ENCODE measurements around the gene UBR2.
"Not testable (repeated sequence)": the region's sequence is repeated elsewhere in the genome, so short reads cannot be mapped to it uniquely, and the experiment has no call there.

DNA sequence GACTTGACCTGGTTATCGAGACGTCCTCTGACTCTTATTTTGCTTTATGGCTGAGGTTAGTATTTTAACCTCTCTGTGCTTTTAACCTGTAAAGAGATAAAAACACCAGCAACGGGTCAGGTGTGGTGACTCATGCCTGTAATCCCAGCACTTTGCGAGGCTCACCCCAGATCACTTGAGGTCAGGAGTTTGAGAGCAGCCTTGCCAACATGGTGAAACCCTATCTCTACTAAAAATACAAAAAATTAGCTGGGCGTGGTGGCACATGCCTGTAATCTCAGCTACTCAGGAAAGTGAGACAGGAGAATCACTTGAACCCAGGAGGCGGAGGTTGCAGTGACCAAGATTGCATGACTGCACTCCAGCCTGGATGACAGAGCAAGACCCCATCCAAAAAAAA is 110.5 kb downstream of the UBR2 start:
- TF ChIP-seq RAD21 (IDR thresholded peaks at IDR 0.05; ENCODE audit: low read length); RCOR1 (IDR thresholded peaks at IDR 0.05; ENCODE audit: insufficient replicate concordance, low read length); POLR2A (IDR thresholded peaks at IDR 0.05; ENCODE audit: low read depth, low read length); MXI1 (IDR thresholded peaks at IDR 0.05; ENCODE audit: borderline replicate concordance, low read depth, low read length); RFX5 (IDR thresholded peaks at IDR 0.05; ENCODE audit: low read depth, low read length); CEBPB (IDR thresholded peaks at IDR 0.05; ENCODE audit: low read depth, low read length); SMC3 (IDR thresholded peaks at IDR 0.05; ENCODE audit: low read depth, low read length): not testable (repeated sequence)
- TF ChIP-seq, protein P1, sequence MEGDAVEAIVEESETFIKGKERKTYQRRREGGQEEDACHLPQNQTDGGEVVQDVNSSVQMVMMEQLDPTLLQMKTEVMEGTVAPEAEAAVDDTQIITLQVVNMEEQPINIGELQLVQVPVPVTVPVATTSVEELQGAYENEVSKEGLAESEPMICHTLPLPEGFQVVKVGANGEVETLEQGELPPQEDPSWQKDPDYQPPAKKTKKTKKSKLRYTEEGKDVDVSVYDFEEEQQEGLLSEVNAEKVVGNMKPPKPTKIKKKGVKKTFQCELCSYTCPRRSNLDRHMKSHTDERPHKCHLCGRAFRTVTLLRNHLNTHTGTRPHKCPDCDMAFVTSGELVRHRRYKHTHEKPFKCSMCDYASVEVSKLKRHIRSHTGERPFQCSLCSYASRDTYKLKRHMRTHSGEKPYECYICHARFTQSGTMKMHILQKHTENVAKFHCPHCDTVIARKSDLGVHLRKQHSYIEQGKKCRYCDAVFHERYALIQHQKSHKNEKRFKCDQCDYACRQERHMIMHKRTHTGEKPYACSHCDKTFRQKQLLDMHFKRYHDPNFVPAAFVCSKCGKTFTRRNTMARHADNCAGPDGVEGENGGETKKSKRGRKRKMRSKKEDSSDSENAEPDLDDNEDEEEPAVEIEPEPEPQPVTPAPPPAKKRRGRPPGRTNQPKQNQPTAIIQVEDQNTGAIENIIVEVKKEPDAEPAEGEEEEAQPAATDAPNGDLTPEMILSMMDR (conservative IDR thresholded peaks at IDR 0.05; ENCODE audit: low read depth, low read length): not testable (repeated sequence)
- TF ChIP-seq, protein P2, sequence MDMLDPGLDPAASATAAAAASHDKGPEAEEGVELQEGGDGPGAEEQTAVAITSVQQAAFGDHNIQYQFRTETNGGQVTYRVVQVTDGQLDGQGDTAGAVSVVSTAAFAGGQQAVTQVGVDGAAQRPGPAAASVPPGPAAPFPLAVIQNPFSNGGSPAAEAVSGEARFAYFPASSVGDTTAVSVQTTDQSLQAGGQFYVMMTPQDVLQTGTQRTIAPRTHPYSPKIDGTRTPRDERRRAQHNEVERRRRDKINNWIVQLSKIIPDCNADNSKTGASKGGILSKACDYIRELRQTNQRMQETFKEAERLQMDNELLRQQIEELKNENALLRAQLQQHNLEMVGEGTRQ (IDR thresholded peaks at IDR 0.05; ENCODE audit: low read depth, low read length): not testable (repeated sequence)
- TF ChIP-seq, protein P3, sequence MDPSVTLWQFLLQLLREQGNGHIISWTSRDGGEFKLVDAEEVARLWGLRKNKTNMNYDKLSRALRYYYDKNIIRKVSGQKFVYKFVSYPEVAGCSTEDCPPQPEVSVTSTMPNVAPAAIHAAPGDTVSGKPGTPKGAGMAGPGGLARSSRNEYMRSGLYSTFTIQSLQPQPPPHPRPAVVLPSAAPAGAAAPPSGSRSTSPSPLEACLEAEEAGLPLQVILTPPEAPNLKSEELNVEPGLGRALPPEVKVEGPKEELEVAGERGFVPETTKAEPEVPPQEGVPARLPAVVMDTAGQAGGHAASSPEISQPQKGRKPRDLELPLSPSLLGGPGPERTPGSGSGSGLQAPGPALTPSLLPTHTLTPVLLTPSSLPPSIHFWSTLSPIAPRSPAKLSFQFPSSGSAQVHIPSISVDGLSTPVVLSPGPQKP (IDR thresholded peaks at IDR 0.05; ENCODE audit: borderline replicate concordance, low read depth, low read length): not testable (repeated sequence)
